OCI-LY7 (cell line): ENCODE results near the gene DKK1.

Source experiments
- CTCF ChIP-seq: fragments of 200-600 bp; sonication (generic); conservative IDR thresholded peaks from 2 replicates; pipeline ENCODE4 v1.5.1; 2014; ENCODE audit warnings: mild to moderate bottlenecking, antibody characterized with exemption, low read length, moderate library complexity, mixed read lengths
- EZH2phosphoT487 ChIP-seq: fragments of 200-600 bp; sonication (generic); IDR thresholded peaks from 2 replicates; pipeline ENCODE4 v1.6.1; 2018; ENCODE audit warnings: low read depth, borderline replicate concordance, mild to moderate bottlenecking, mixed run types, antibody characterized with exemption, low read length, moderate library complexity, mixed read lengths

GRCh38 chr10:52347327-52347667 lies 33.2 kb downstream of the DKK1 start:
- no peak for TF ChIP-seq CTCF
- no peak for TF ChIP-seq EZH2phosphoT487
